A549 (cell line): ENCODE measurements around the gene HPSE. TPM values are rescaled to one million over a fixed set of nuclear protein-coding genes. Genes with fewer than 3 reads are reported as not detected.

ENCODE experiments used
- ATAC-seq, 2 experiments: fragments of 200-7000 bp in 1 of 2; fragments of >200 bp in 1 of 2; cut with Nextera tagmentation in 1 of 2; cut with Tn5 transposase in 1 of 2; 3 replicates each; pipeline versions ENCODE4 v1.8.0 to v1.9.1; 2018 to 2020; ENCODE audit warnings: mild to moderate bottlenecking in 1 of 2, moderate library complexity in 1 of 2
- CTCF ChIA-PET: fragments of 300-600 bp; sonication (Branson Sonifier 250); formaldehyde crosslinking; extraction: SDS; loops from one replicate; lab custom pipeline; 2021; ENCODE audit warnings: antibody characterized with exemption, inconsistent platforms; lab: Yijun Ruan, JAX
- POLR2A ChIA-PET: fragments of 350-600 bp; formaldehyde crosslinking; extraction: SDS; loops from one replicate; lab custom pipeline; 2021; ENCODE audit warnings: antibody characterized with exemption, inconsistent platforms; lab: Yijun Ruan, JAX
- DNase-seq, 2 experiments: peaks; one replicate each; pipeline versions ENCODE4 v3.0.0 to v3.0.0-alpha.2; 2011 to 2016; ENCODE audit warnings: low read depth in 1 of 2, low spot score in 1 of 2
- FAIRE-seq: peaks from 2 replicates; lab custom pipeline; 2011; peaks lifted over from hg19 to GRCh38; lab: Jason Lieb, UNC
- H3K27ac ChIP-seq, 2 experiments: fragments of >200 bp; sonication (Bioruptor Twin); formaldehyde crosslinking; 3 replicates each; pipeline ENCODE4 v1.5.1; 2016 to 2017
- H3K4me1 ChIP-seq: fragments of >200 bp; sonication (Bioruptor Twin); formaldehyde crosslinking; 3 replicates; pipeline ENCODE4 v1.6.1; 2016
- H3K4me2 ChIP-seq: fragments of >200 bp; sonication (Bioruptor Twin); formaldehyde crosslinking; 3 replicates; pipeline ENCODE4 v1.6.1; 2016
- H3K4me3 ChIP-seq: fragments of >200 bp; sonication (Bioruptor Twin); formaldehyde crosslinking; 3 replicates; pipeline ENCODE4 v1.5.1; 2016
- H3K9me3 ChIP-seq: fragments of >200 bp; sonication (Bioruptor Twin); formaldehyde crosslinking; 3 replicates; pipeline ENCODE4 v1.6.1; 2016
- BHLHE40 ChIP-seq: IDR thresholded peaks from 2 replicates; pipeline ENCODE4 v1.6.1; 2012; ENCODE audit warnings: low read depth, low read length, inconsistent platforms
- CBX2 ChIP-seq: fragments of 200-600 bp; sonication (generic); IDR thresholded peaks from 2 replicates; pipeline ENCODE4 v1.6.1; 2016; ENCODE audit warnings: low read depth, mild to moderate bottlenecking, borderline replicate concordance
- CBX8 ChIP-seq: fragments of 200-600 bp; sonication (generic); IDR thresholded peaks from 2 replicates; pipeline ENCODE4 v1.6.1; 2016
- CHD2 ChIP-seq: fragments of 150-350 bp; IDR thresholded peaks from 2 replicates; pipeline ENCODE4 v1.6.1; 2014; ENCODE audit warnings: low read length; ENCODE audit not compliant: partially characterized antibody
- CHD4 ChIP-seq: fragments of 200-600 bp; sonication (generic); IDR thresholded peaks from 2 replicates; pipeline ENCODE4 v1.6.1; 2016; ENCODE audit warnings: antibody characterized with exemption, mild to moderate bottlenecking, borderline replicate concordance
- CTCF ChIP-seq: fragments of >200 bp; sonication (Bioruptor Twin); formaldehyde crosslinking; IDR thresholded peaks from 3 replicates; pipeline ENCODE4 v1.5.1; 2016
- EHF ChIP-seq: fragments of 250-450 bp; sonication (Bioruptor Pico); IDR thresholded peaks from 2 replicates; pipeline ENCODE4 v1.5.0; 2020; ENCODE audit warnings: mild to moderate bottlenecking
- EHMT2 ChIP-seq: fragments of 200-600 bp; sonication (generic); IDR thresholded peaks from 2 replicates; pipeline ENCODE4 v1.6.1; 2016; ENCODE audit warnings: antibody characterized with exemption, low read depth, mild to moderate bottlenecking, moderate library complexity
- ESRRA ChIP-seq: fragments of 150-350 bp; IDR thresholded peaks from 2 replicates; pipeline ENCODE4 v1.6.1; 2014; ENCODE audit warnings: mild to moderate bottlenecking, low read length, borderline replicate concordance
- FOSL2 ChIP-seq, 2 experiments: fragments of 450-650 bp in 1 of 2; fragments of >200 bp in 1 of 2; sonication (Bioruptor Twin) in 1 of 2; formaldehyde crosslinking; IDR thresholded peaks; 2 replicates each; pipeline versions ENCODE4 v1.5.0 to v1.6.1; 2016 to 2020; ENCODE audit warnings: mild to moderate bottlenecking in 1 of 2, moderate library complexity in 1 of 2
- HDAC2 ChIP-seq: fragments of 200-600 bp; sonication (generic); IDR thresholded peaks from 2 replicates; pipeline ENCODE4 v1.6.1; 2016
- HEYL ChIP-seq: fragments of 250-450 bp; sonication (Bioruptor Pico); IDR thresholded peaks from 2 replicates; pipeline ENCODE4 v1.8.0; 2021; ENCODE audit warnings: mild to moderate bottlenecking, moderate library complexity
- JUN ChIP-seq, 2 experiments: fragments of >200 bp; sonication (Bioruptor Twin); formaldehyde crosslinking; IDR thresholded peaks; 2 replicates in 1 of 2; 3 replicates in 1 of 2; pipeline ENCODE4 v1.6.1; 2016 to 2017
- KDM1A ChIP-seq: fragments of 200-600 bp; sonication (generic); IDR thresholded peaks from 2 replicates; pipeline ENCODE4 v1.6.1; 2016; ENCODE audit warnings: low read depth, mild to moderate bottlenecking
- MAFK ChIP-seq: fragments of 450-650 bp; IDR thresholded peaks from 2 replicates; pipeline ENCODE4 v1.6.1; 2014; ENCODE audit not compliant: partially characterized antibody
- MAZ ChIP-seq: fragments of 150-350 bp; IDR thresholded peaks from 2 replicates; pipeline ENCODE4 v1.6.1; 2014; ENCODE audit warnings: antibody characterized with exemption, low read depth, low read length, borderline replicate concordance
- MYC ChIP-seq: IDR thresholded peaks from 2 replicates; pipeline ENCODE4 v1.6.1; 2012; ENCODE audit warnings: mild to moderate bottlenecking, inconsistent platforms, low read length, improper control_type of control experiment, borderline replicate concordance
- POLR2A ChIP-seq: IDR thresholded peaks from 2 replicates; pipeline ENCODE4 v1.6.1; 2012; ENCODE audit warnings: mild to moderate bottlenecking, low read length
- POLR2AphosphoS2 ChIP-seq: conservative IDR thresholded peaks from 2 replicates; pipeline ENCODE4 v1.6.1; 2012; ENCODE audit warnings: low read length, improper control_type of control experiment, inconsistent platforms
- REST ChIP-seq: fragments of 200-600 bp; sonication (generic); IDR thresholded peaks from 2 replicates; pipeline ENCODE4 v1.6.1; 2016; ENCODE audit warnings: antibody characterized with exemption, mild to moderate bottlenecking, moderate library complexity
- RFX5 ChIP-seq: fragments of 450-650 bp; IDR thresholded peaks from 2 replicates; pipeline ENCODE4 v1.7.1; 2014; ENCODE audit warnings: antibody characterized with exemption, mild to moderate bottlenecking, moderate library complexity
- RNF2 ChIP-seq: fragments of 200-600 bp; sonication (generic); IDR thresholded peaks from 2 replicates; pipeline ENCODE4 v1.6.1; 2016; ENCODE audit warnings: low read depth, mild to moderate bottlenecking, antibody characterized with exemption, moderate library complexity, borderline replicate concordance
- ZFP36 ChIP-seq: fragments of 450-650 bp; IDR thresholded peaks from 2 replicates; pipeline ENCODE4 v1.6.1; 2014; ENCODE audit warnings: borderline replicate concordance; ENCODE audit not compliant: partially characterized antibody
- WGBS: methylation state at CpG from one replicate; pipeline ENCODE4 v1.1.6; 2017; ENCODE audit errors: missing lambda C conversion rate; 5-methylcytosine and 5-hydroxymethylcytosine counted together
- polyA plus RNA-seq, 4 experiments: library from polyadenylated mRNA; depleted of rRNA in 3 of 4; stranded (reverse); fragments of >200 nt; fragmentation: RNase III in 1 of 4; extraction: RNeasy Plus Mini Kit Qiagen cat#74134 plus additional on column Dnase treatment in 1 of 4; gene quantifications; 2 replicates in 3 of 4; 3 replicates in 1 of 4; pipeline ENCODE4 v1.2.3, GENCODE V29; 2011 to 2017
- TF ChIP-seq, protein P1 (sequence below): fragments of >200 bp; sonication (Bioruptor Twin); formaldehyde crosslinking; IDR thresholded peaks from 2 replicates; pipeline ENCODE4 v1.6.1; 2016
- TF ChIP-seq, protein P2 (sequence below): fragments of 250-450 bp; sonication (Bioruptor Pico); IDR thresholded peaks from 2 replicates; pipeline ENCODE4 v1.5.0; 2021; ENCODE audit warnings: mild to moderate bottlenecking, moderate library complexity, borderline replicate concordance

The HPSE gene
- polyA plus RNA-seq, 2 of the 4 experiments (the other 2 are of a cell fraction) = 0.72 to 1.7 TPM

DNA sequence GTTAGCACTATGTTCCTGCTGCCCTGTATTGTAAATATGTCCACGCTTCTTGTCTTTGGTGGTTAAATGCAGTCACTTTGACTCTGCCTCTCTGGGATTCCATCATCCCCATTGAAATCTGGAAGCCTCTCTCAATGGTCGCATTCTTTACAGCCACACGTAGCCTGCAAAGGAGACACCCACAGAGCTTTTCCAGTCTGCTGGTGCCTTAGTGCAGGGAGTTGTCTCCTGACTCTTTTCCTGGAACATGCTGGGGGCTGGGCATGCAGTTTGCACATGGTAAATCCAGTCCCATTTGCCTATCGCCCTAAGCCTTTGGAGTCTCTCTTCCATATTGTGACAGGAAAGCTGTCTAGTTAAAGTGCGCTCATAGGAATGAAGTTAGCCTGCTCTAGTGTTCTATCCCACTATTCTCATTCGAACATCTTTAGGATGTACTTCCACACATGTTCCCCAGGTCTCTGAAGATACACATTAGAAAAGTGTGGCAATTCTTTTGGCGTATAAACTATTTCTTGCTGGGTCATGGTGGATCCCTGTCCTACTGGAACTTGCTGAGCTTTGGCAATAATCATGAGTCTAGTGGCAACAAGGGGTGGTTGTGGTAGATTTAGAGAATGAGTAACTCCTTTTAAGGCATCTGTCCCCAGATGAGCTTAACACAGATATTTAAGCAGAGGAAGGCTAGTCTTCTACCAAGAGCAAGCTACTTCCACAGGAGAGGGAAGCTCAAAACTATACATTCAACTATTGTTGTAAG is 83.8 kb downstream of the HPSE start:
- Histone ChIP-seq H3K27ac (no peak overlapping the region), H3K4me2 (no peak overlapping the region), H3K9me3 (no peaks in the 10 kb centered on the region), H3K4me1 (peaks cover 32% of the 10 kb centered on the region), H3K4me3 (no peak overlapping the region)
- TF ChIP-seq CTCF (no peak), MAZ (no peak), POLR2AphosphoS2 (no peak), POLR2A (no peak), EHMT2 (no peak), RFX5 (no peak), FOSL2 (IDR thresholded peaks at IDR 0.05) (no peak), FOSL2 (CRISPR knock-in tag; IDR thresholded peaks at IDR 0.05) (no peak)
- DNase-seq (no peak), FAIRE-seq (no peak), ATAC-seq (no peak)
- WGBS = 96% methylated on average over 6 of the region's 7 CpGs
- ChIA-PET POLR2A (interaction anchor here (0.5 kb wide), 1 partner anchor 173 kb away, joined by 4 read pairs; no protein-coding TSS in a partner anchor), CTCF (interaction anchor here (1.0 to 2.6 kb wide), 4 partner anchors 10 to 177 kb away, joined by 3 to 12 read pairs (median 6); no protein-coding TSS in a partner anchor)

- FAIRE-seq = no peak
- no peak overlapping the region for H3K4me3 ChIP-seq
- H3K4me1 ChIP-seq = peaks cover 15% of the 10 kb centered on the region; the same call in 2 of the 3 replicates
- ChIA-PET POLR2A (no interaction called here), CTCF (interaction anchor here (0.9 to 1.2 kb wide), 3 partner anchors 8 to 12 kb away, joined by 3 read pairs; no protein-coding TSS in a partner anchor)
- H3K27ac ChIP-seq = peak overlapping the region in 1 of 2 experiments; percentile 32; a peak in 1 of 6 replicates
- no peaks in the 10 kb centered on the region for H3K9me3 ChIP-seq
- ATAC-seq = peak; percentile 52 to 58; a peak in 5 of 6 replicates
- TF ChIP-seq MAFK = no peak
- TF ChIP-seq CHD2 = no peak
- no peak for TF ChIP-seq CBX8
- TF ChIP-seq RNF2 = no peak
- no peak for TF ChIP-seq BHLHE40
- no peak for TF ChIP-seq FOSL2 (IDR thresholded peaks at IDR 0.05)
- TF ChIP-seq FOSL2 (CRISPR knock-in tag; IDR thresholded peaks at IDR 0.05) = no peak
- no peak for TF ChIP-seq HDAC2
- TF ChIP-seq EHF (CRISPR knock-in tag) = no peak
- TF ChIP-seq CBX2 = no peak
- TF ChIP-seq, protein P1, sequence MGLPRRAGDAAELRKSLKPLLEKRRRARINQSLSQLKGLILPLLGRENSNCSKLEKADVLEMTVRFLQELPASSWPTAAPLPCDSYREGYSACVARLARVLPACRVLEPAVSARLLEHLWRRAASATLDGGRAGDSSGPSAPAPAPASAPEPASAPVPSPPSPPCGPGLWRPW = no peak
- TF ChIP-seq, protein P2, sequence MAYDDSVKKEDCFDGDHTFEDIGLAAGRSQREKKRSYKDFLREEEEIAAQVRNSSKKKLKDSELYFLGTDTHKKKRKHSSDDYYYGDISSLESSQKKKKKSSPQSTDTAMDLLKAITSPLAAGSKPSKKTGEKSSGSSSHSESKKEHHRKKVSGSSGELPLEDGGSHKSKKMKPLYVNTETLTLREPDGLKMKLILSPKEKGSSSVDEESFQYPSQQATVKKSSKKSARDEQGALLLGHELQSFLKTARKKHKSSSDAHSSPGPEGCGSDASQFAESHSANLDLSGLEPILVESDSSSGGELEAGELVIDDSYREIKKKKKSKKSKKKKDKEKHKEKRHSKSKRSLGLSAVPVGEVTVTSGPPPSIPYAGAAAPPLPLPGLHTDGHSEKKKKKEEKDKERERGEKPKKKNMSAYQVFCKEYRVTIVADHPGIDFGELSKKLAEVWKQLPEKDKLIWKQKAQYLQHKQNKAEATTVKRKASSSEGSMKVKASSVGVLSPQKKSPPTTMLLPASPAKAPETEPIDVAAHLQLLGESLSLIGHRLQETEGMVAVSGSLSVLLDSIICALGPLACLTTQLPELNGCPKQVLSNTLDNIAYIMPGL (CRISPR knock-in tag) = no peak
- no peak for TF ChIP-seq HEYL
- TF ChIP-seq ZFP36 = no peak
- TF ChIP-seq KDM1A = no peak
- TF ChIP-seq ESRRA = no peak
- no peak for TF ChIP-seq REST
- TF ChIP-seq CHD4 = no peak
- no peak for TF ChIP-seq JUN (IDR thresholded peaks at IDR 0.05)
- no peak for TF ChIP-seq MYC
- 59% methylated on average over 4 of the region's 5 CpGs for WGBS
- DNase-seq = no peak
- no peak overlapping the region for H3K4me2 ChIP-seq
These were observed 86.2 kb downstream of the HPSE start for GRCh38 chr4:83248486-83248885.
